Mesenchymal stem cell (in vitro differentiated cells and primary cell): ENCODE data around the gene AP2M1.
"Not testable (repeated sequence)": the region's sequence is repeated elsewhere in the genome, so short reads cannot be mapped to it uniquely, and the experiment has no call there.

Source experiments
- DNase-seq: peaks from one replicate; pipeline ENCODE4 v3.0.0-alpha.2; 2013
- H2AFZ ChIP-seq: one replicate; pipeline ENCODE4 v1.6.1; 2013; ENCODE audit warnings: low read depth, mild to moderate bottlenecking, control low read depth, inconsistent platforms, low read length, moderate library complexity
- H2AK5ac ChIP-seq: 2 replicates; pipeline ENCODE4 v1.6.1; 2013; ENCODE audit warnings: low read length, moderate library complexity, mild to moderate bottlenecking, inconsistent platforms; ENCODE audit not compliant: severe bottlenecking
- H2BK120ac ChIP-seq: one replicate; pipeline ENCODE4 v1.6.1; 2013; ENCODE audit warnings: low read depth, mild to moderate bottlenecking, inconsistent platforms, low read length, moderate library complexity
- H2BK12ac ChIP-seq, 2 experiments: one replicate each; pipeline ENCODE4 v1.6.1; 2013; ENCODE audit warnings: inconsistent platforms in 2 of 2, low read length in 2 of 2, mild to moderate bottlenecking in 2 of 2, moderate library complexity in 2 of 2, control low read depth in 1 of 2
- H2BK15ac ChIP-seq: one replicate; pipeline ENCODE4 v1.6.1; 2013; ENCODE audit warnings: mild to moderate bottlenecking, low read depth, inconsistent platforms; ENCODE audit not compliant: poor library complexity, severe bottlenecking
- H2BK5ac ChIP-seq: 2 replicates; pipeline ENCODE4 v1.6.1; 2013; ENCODE audit warnings: low read depth, mild to moderate bottlenecking, low read length, control low read depth, inconsistent platforms; ENCODE audit not compliant: poor library complexity, severe bottlenecking
- H3K14ac ChIP-seq, 2 experiments: one replicate each; pipeline ENCODE4 v1.6.1; 2013; ENCODE audit warnings: inconsistent platforms in 2 of 2, low read length in 2 of 2, control low read depth in 1 of 2, mild to moderate bottlenecking in 1 of 2, moderate library complexity in 1 of 2
- H3K18ac ChIP-seq, 2 experiments: one replicate each; pipeline ENCODE4 v1.6.1; 2013; ENCODE audit warnings: inconsistent platforms in 2 of 2, low read length in 2 of 2, control low read depth in 1 of 2, low read depth in 1 of 2, mild to moderate bottlenecking in 1 of 2
- H3K23ac ChIP-seq, 2 experiments: one replicate each; pipeline ENCODE4 v1.6.1; 2013; ENCODE audit warnings: inconsistent platforms in 2 of 2, low read length in 2 of 2, mild to moderate bottlenecking in 2 of 2, moderate library complexity in 2 of 2, control low read depth in 1 of 2
- H3K27ac ChIP-seq: 2 replicates; pipeline ENCODE4 v1.5.1; 2013; ENCODE audit warnings: mild to moderate bottlenecking, moderate library complexity, low read length, control low read depth, inconsistent platforms; ENCODE audit not compliant: poor library complexity, severe bottlenecking
- H3K27me3 ChIP-seq, 2 experiments: 2 replicates each; pipeline versions ENCODE4 v1.6.1 to v1.7.0; 2013; ENCODE audit warnings: low read length in 2 of 2, mild to moderate bottlenecking in 2 of 2, moderate library complexity in 2 of 2, control low read depth in 1 of 2, inconsistent platforms in 1 of 2; ENCODE audit not compliant: control insufficient read depth in 1 of 2, insufficient read depth in 1 of 2
- H3K36me3 ChIP-seq, 2 experiments: 2 replicates each; pipeline versions ENCODE4 v1.6.1 to v1.7.0; 2013; ENCODE audit warnings: low read length in 2 of 2, control low read depth in 1 of 2, inconsistent platforms in 1 of 2, low read depth in 1 of 2, mild to moderate bottlenecking in 1 of 2; ENCODE audit not compliant: insufficient read depth in 2 of 2, control insufficient read depth in 1 of 2
- H3K4ac ChIP-seq, 2 experiments: one replicate each; pipeline ENCODE4 v1.6.1; 2013; ENCODE audit warnings: inconsistent platforms in 2 of 2, low read length in 2 of 2, mild to moderate bottlenecking in 2 of 2, moderate library complexity in 2 of 2, control low read depth in 1 of 2, low read depth in 1 of 2
- H3K4me1 ChIP-seq: 2 replicates; pipeline ENCODE4 v1.6.1; 2013; ENCODE audit warnings: low read depth, low read length, control low read depth; ENCODE audit not compliant: control insufficient read depth, insufficient read depth
- H3K4me2 ChIP-seq: 2 replicates; pipeline ENCODE4 v1.6.1; 2013; ENCODE audit warnings: low read length, mild to moderate bottlenecking, inconsistent platforms; ENCODE audit not compliant: poor library complexity, severe bottlenecking
- H3K4me3 ChIP-seq, 2 experiments: 2 replicates each; pipeline versions ENCODE4 v1.5.1 to v1.7.0; 2013; ENCODE audit warnings: low read length in 2 of 2, mild to moderate bottlenecking in 2 of 2, control low read depth in 1 of 2, low read depth in 1 of 2; ENCODE audit not compliant: insufficient read depth in 1 of 2
- H3K79me1 ChIP-seq: replicated peaks from 2 replicates; pipeline ENCODE4 v1.6.1; 2013; ENCODE audit warnings: mild to moderate bottlenecking, control low read depth, low read length, inconsistent platforms; ENCODE audit not compliant: poor library complexity, severe bottlenecking
- H3K9ac ChIP-seq: 2 replicates; pipeline ENCODE4 v1.7.0; 2013; ENCODE audit warnings: mild to moderate bottlenecking, low read length, moderate library complexity
- H3K9me3 ChIP-seq: 2 replicates; pipeline ENCODE4 v1.7.0; 2013; ENCODE audit warnings: mild to moderate bottlenecking, low read length; ENCODE audit not compliant: control insufficient read depth
- H4K8ac ChIP-seq: one replicate; pipeline ENCODE4 v1.6.1; 2013; ENCODE audit warnings: inconsistent platforms, mild to moderate bottlenecking, low read length, moderate library complexity
- H4K91ac ChIP-seq: one replicate; pipeline ENCODE4 v1.6.1; 2013; ENCODE audit warnings: mild to moderate bottlenecking, low read length, inconsistent platforms
- WGBS: methylation state at CpG from one replicate; pipeline ENCODE4 v1.1.7; 2013; ENCODE audit warnings: mixed read lengths; 5-methylcytosine and 5-hydroxymethylcytosine counted together

Gene AP2M1

GRCh38 chr3:184162571-184163070 is 12.0 kb upstream of the AP2M1 start:
- not testable (repeated sequence) for H3K4me3 ChIP-seq, DNase-seq, H2BK5ac ChIP-seq, H2AFZ ChIP-seq, H4K91ac ChIP-seq, H3K27ac ChIP-seq, H3K27me3 ChIP-seq, H2BK15ac ChIP-seq, H3K18ac ChIP-seq, H4K8ac ChIP-seq, H3K9ac ChIP-seq, H3K4me2 ChIP-seq, H2BK12ac ChIP-seq, H3K23ac ChIP-seq, H3K4ac ChIP-seq, H2AK5ac ChIP-seq, H3K14ac ChIP-seq, H2BK120ac ChIP-seq, H3K9me3 ChIP-seq
- Histone ChIP-seq H3K36me3 (peaks cover 47 to 54% of the 10 kb centered on the region in 2 experiments), H3K79me1 (peaks cover 17% of the 10 kb centered on the region), H3K4me1 (peaks cover 18% of the 10 kb centered on the region)
- 82% methylated on average over 7 of the region's 8 CpGs for WGBS

GRCh38 chr3:184164648-184165330 is 9.9 kb upstream of the AP2M1 start:
- Histone ChIP-seq H3K4me1 (peaks cover 27% of the 10 kb centered on the region), H2BK120ac (no peak overlapping the region), H3K9me3 (no peaks in the 10 kb centered on the region), H3K4ac (no peak overlapping the region), H4K8ac (no peak overlapping the region), H2AK5ac (no peak overlapping the region), H2BK5ac (no peak overlapping the region), H3K36me3 (peaks cover 63 to 64% of the 10 kb centered on the region in 2 experiments), H3K27me3 (no peaks in the 10 kb centered on the region), H3K79me1 (peaks cover 24% of the 10 kb centered on the region), H3K27ac (no peak overlapping the region), H3K14ac (no peak overlapping the region), H3K4me2 (no peak overlapping the region), H2AFZ (no peak overlapping the region), H3K18ac (no peak overlapping the region), H3K9ac (no peak overlapping the region), H4K91ac (peak overlapping the region; percentile 37), H3K4me3 (no peak overlapping the region), H2BK12ac (no peak overlapping the region), H2BK15ac (no peak overlapping the region), H3K23ac (no peak overlapping the region)
- 98% methylated on average over 15 of the region's 16 CpGs for WGBS
- DNase-seq, result no peak

GRCh38 chr3:184165543-184165942 is 9.1 kb upstream of the AP2M1 start:
- H2AK5ac ChIP-seq, result no peak overlapping the region
- no peak overlapping the region for H4K8ac ChIP-seq
- no peaks in the 10 kb centered on the region for H3K27me3 ChIP-seq
- no peak overlapping the region for H3K18ac ChIP-seq
- no peak overlapping the region for H2BK120ac ChIP-seq
- no peak overlapping the region for H3K27ac ChIP-seq
- H2BK5ac ChIP-seq, result no peak overlapping the region
- DNase-seq, result no peak
- H3K79me1 ChIP-seq, result peaks cover 30% of the 10 kb centered on the region
- H2AFZ ChIP-seq, result no peak overlapping the region
- no peak overlapping the region for H2BK12ac ChIP-seq
- peaks cover 66 to 71% of the 10 kb centered on the region in 2 experiments for H3K36me3 ChIP-seq
- no peaks in the 10 kb centered on the region for H3K9me3 ChIP-seq
- no peak overlapping the region for H2BK15ac ChIP-seq
- H4K91ac ChIP-seq, result no peak overlapping the region
- no peak overlapping the region for H3K4me3 ChIP-seq
- no peak overlapping the region for H3K14ac ChIP-seq
- H3K4me2 ChIP-seq, result no peak overlapping the region
- H3K23ac ChIP-seq, result no peak overlapping the region
- H3K4ac ChIP-seq, result no peak overlapping the region
- H3K9ac ChIP-seq, result no peak overlapping the region
- WGBS, result 100% methylated on average over 3 of the region's 3 CpGs
- H3K4me1 ChIP-seq, result peaks cover 24% of the 10 kb centered on the region

GRCh38 chr3:184166671-184167070 is 8.0 kb upstream of the AP2M1 start:
- Histone ChIP-seq H3K9ac (no peak overlapping the region), H3K4me2 (no peak overlapping the region), H3K4me3 (no peak overlapping the region), H3K23ac (no peak overlapping the region), H3K79me1 (peaks cover 38% of the 10 kb centered on the region), H3K14ac (no peak overlapping the region), H3K18ac (no peak overlapping the region), H3K4ac (no peak overlapping the region), H3K27me3 (no peaks in the 10 kb centered on the region), H2AK5ac (no peak overlapping the region), H3K36me3 (peaks cover 74 to 75% of the 10 kb centered on the region in 2 experiments), H3K27ac (no peak overlapping the region), H4K91ac (no peak overlapping the region), H3K4me1 (peaks cover 29% of the 10 kb centered on the region), H3K9me3 (no peaks in the 10 kb centered on the region), H2BK5ac (no peak overlapping the region), H4K8ac (no peak overlapping the region), H2BK15ac (no peak overlapping the region), H2AFZ (no peak overlapping the region), H2BK120ac (no peak overlapping the region), H2BK12ac (no peak overlapping the region)
- no peak for DNase-seq
- WGBS, result 98% methylated on average over 6 of the region's 6 CpGs
